Fibroblast of lung (primary cell): ENCODE data around the gene SLC27A4.

Source experiments
- CTCF ChIP-seq, 2 donors: IDR thresholded peaks in 1 of 2; conservative IDR thresholded peaks in 1 of 2; 1 replicate in 1 of 2; 2 replicates in 1 of 2; pipeline ENCODE4 v1.5.1; 2011 to 2012; ENCODE audit warnings: low read length in 2 of 2, control low read depth in 1 of 2, inconsistent platforms in 1 of 2, low read depth in 1 of 2, mild to moderate bottlenecking in 1 of 2
- EZH2 ChIP-seq: IDR thresholded peaks from 2 replicates; pipeline ENCODE4 v1.5.1; 2012; ENCODE audit warnings: low read length, control low read depth, mild to moderate bottlenecking; ENCODE audit errors: missing control alignments

GRCh38 chr9:128335914-128336313 lies 4.4 kb upstream of the SLC27A4 start:
- TF ChIP-seq CTCF (conservative IDR thresholded peaks at IDR 0.05 in 1 of 2, IDR thresholded peaks at IDR 0.05 in 1 of 2; ENCODE audit: low read depth in 1 of 2, low read length in 2 of 2) (no peak), EZH2 (no peak)
